ENCODE results near the gene SESN1.

DNA sequence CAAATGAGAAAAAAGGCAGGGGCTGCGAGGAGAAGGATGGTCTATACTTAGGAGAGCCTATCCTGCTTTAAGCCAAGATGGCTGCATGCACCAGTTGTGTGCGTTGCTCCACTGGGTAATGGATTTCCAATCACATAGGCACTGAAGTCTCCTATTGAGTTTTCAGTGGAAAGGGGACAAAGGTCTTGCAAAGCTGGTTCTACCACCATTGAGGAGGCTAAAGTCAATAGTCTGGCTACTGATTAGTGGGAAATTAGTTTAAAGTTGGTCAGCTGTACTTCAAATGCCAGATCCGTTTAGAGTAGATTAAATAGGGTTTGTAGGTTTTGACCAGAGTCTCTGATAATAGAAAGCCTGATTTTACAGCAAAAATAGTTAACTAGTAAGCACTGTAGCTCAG, 104.9 kb downstream of the SESN1 start:
- TF ChIP-seq FOXM1 (IDR thresholded peaks at IDR 0.05; ENCODE audit: borderline replicate concordance) (no peak), FOXA1 (IDR thresholded peaks at IDR 0.05) (no peak), TARDBP (IDR thresholded peaks at IDR 0.05) (no peak), BHLHE40 (IDR thresholded peaks at IDR 0.05; ENCODE audit: borderline replicate concordance) (no peak), SP1 (IDR thresholded peaks at IDR 0.05) (no peak), L3MBTL2 (conservative IDR thresholded peaks at IDR 0.05) (no peak), FOXK2 (IDR thresholded peaks at IDR 0.05) (no peak), ARNT (IDR thresholded peaks at IDR 0.05) (no peak), SUZ12 (IDR thresholded peaks at IDR 0.05) (no peak), ELF4 (IDR thresholded peaks at IDR 0.05) (no peak)
- TF ChIP-seq, protein P1, sequence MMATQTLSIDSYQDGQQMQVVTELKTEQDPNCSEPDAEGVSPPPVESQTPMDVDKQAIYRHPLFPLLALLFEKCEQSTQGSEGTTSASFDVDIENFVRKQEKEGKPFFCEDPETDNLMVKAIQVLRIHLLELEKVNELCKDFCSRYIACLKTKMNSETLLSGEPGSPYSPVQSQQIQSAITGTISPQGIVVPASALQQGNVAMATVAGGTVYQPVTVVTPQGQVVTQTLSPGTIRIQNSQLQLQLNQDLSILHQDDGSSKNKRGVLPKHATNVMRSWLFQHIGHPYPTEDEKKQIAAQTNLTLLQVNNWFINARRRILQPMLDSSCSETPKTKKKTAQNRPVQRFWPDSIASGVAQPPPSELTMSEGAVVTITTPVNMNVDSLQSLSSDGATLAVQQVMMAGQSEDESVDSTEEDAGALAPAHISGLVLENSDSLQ (IDR thresholded peaks at IDR 0.05): no peak

Measured in HEK293T (cell line).